Activated naive CD8-positive, alpha-beta T cell treated with anti-CD3 and anti-CD28 coated beads, Interleukin-2, amount 50 U/mL, for 24 hours (primary cell): ENCODE measurements around the gene DDX41.

Experiments
- ATAC-seq: fragments of 150-1000 bp; cut with Tn5 transposase; one replicate; pipeline ENCODE4 v1.10.0; 2021
- DNase-seq: peaks from one replicate; pipeline ENCODE4 v3.0.0; 2021
- H3K27ac Mint-ChIP-seq: one replicate; pipeline ENCODE4 v1.8.0; 2021; ENCODE audit warnings: mild to moderate bottlenecking, mixed read lengths
- H3K27me3 Mint-ChIP-seq: one replicate; pipeline ENCODE4 v1.8.0; 2021; ENCODE audit warnings: mixed read lengths
- H3K36me3 Mint-ChIP-seq: one replicate; pipeline ENCODE4 v1.8.0; 2021; ENCODE audit warnings: low read depth, mixed read lengths
- H3K4me1 Mint-ChIP-seq: one replicate; pipeline ENCODE4 v1.8.0; 2021; ENCODE audit warnings: mixed read lengths
- H3K4me3 Mint-ChIP-seq: one replicate; pipeline ENCODE4 v1.8.0; 2021; ENCODE audit warnings: mild to moderate bottlenecking, moderate library complexity, mixed read lengths
- H3K9me3 Mint-ChIP-seq: one replicate; pipeline ENCODE4 v1.8.0; 2021; ENCODE audit warnings: mixed read lengths

The DDX41 gene

GRCh38 chr5:177511796-177512675, 4.7 kb downstream of the DDX41 start:
- Mint-ChIP-seq H3K27me3 (peaks cover 3% of the 10 kb centered on the region), H3K9me3 (no peaks in the 10 kb centered on the region), H3K36me3 (peaks cover 49% of the 10 kb centered on the region), H3K4me3 (no peak overlapping the region), H3K27ac (no peak overlapping the region), H3K4me1 (peaks cover 47% of the 10 kb centered on the region)
- no peak for ATAC-seq
- DNase-seq: no peak

GRCh38 chr5:177511181-177511580, 5.6 kb downstream of the DDX41 start:
- H3K4me1 Mint-ChIP-seq: peaks cover 40% of the 10 kb centered on the region
- H3K4me3 Mint-ChIP-seq: no peak overlapping the region
- H3K9me3 Mint-ChIP-seq: no peaks in the 10 kb centered on the region
- H3K27ac Mint-ChIP-seq: no peak overlapping the region
- H3K36me3 Mint-ChIP-seq: peaks cover 41% of the 10 kb centered on the region
- ATAC-seq (no peak), DNase-seq (no peak)
- H3K27me3 Mint-ChIP-seq: no peaks in the 10 kb centered on the region

DNA sequence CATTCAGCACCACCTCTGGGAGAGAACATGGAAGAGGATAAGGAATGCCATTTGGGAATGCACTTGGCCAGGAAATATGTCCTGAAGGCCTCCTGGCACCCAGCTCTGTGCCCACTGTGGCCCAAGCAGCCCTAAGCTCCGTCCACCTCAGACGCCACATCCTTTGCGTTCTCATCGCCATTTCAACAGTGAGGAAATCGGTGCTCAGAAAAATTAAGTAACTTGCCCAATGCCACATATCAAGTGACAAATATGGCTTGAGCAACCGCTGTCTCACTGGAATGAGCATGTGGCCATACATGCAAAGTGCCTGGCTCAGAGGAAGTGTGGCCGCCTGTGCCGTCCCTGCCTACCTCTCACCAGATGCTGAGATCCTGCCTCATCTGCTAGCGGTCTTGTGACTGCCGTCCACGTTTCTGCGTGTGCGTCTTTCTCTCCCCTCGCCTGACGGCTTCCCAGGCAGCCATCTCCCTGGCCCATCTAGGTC, 6.2 kb downstream of the DDX41 start:
- Mint-ChIP-seq H3K4me1 (peaks cover 35% of the 10 kb centered on the region), H3K27me3 (no peaks in the 10 kb centered on the region), H3K9me3 (no peaks in the 10 kb centered on the region), H3K36me3 (peaks cover 36% of the 10 kb centered on the region), H3K4me3 (no peak overlapping the region), H3K27ac (peak overlapping the region; percentile 62)
- no peak for ATAC-seq
- no peak for DNase-seq

GRCh38 chr5:177509991-177510566, 6.7 kb downstream of the DDX41 start:
- Mint-ChIP-seq H3K27me3 (no peaks in the 10 kb centered on the region), H3K9me3 (no peaks in the 10 kb centered on the region), H3K4me3 (peak overlapping the region; percentile 68), H3K4me1 (peaks cover 29% of the 10 kb centered on the region), H3K27ac (no peak overlapping the region), H3K36me3 (peaks cover 30% of the 10 kb centered on the region)
- ATAC-seq: peak; percentile 27
- DNase-seq: no peak

DNA sequence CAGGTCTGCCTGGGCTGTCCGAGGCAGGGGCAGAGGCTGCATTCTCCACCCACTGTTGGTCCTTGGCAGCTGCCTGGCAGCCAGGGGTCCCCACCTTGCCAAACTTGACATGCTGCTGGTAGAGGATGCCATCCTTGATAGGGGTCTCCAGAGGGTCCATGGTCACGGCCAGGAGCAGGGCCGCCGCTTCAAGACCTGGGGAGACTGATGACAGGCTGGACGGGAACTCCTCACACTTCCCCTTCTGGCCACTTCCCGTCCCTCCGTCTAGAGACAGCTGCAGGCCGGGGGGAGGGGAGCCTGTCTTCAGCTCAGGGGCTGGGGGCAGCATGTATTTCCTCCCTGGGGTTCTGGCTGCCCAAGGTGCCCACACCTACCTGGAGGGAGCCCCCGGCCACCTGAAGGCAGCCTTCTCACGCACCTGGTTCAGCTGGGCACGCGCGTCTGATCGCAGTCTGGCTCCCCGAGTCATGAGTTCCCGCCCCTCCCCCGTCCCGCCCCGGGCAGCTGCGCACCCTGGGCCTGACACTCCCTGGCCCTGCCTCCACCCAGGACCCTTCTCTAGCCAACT, 7.3 kb downstream of the DDX41 start, which contains the start of gene DOK3:
Gene DOK3 (minus strand): TSS at position 446 of the 571 bp plus-strand sequence. CDS start 286 bp downstream, at position 160.
- ATAC-seq (peak; percentile 15), DNase-seq (peak; percentile 30)
- Mint-ChIP-seq H3K27me3 (no peaks in the 10 kb centered on the region), H3K36me3 (peaks cover 28% of the 10 kb centered on the region), H3K4me3 (peak within 1 kb of the TSS; percentile 68), H3K4me1 (peaks cover 27% of the 10 kb centered on the region), H3K27ac (peak within 1 kb of the TSS; percentile 62), H3K9me3 (no peaks in the 10 kb centered on the region)

DNA sequence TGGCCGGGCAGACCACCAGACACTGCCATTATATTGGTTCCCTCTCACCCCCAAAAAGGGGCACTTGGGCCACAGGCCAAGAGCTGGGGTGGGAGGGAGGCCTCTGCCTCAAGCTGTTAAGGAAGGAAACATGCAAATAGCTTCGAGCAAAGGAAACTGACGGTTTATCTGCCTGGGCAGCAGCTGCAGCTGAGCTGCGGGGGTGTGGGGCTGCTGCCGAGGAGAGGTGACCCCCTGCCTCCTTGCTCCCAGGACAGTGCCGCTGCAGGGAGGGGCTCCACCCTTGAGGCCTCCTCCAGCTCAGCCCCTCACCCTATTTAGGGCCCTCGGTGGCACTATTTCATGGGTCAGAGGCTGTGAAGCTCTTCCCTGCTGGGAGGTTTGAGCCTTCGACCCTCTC, 7.9 kb downstream of the DDX41 start:
- no peaks in the 10 kb centered on the region for H3K27me3 Mint-ChIP-seq
- DNase-seq (no peak), ATAC-seq (peak; percentile 13)
- H3K4me3 Mint-ChIP-seq: peak overlapping the region; percentile 17
- H3K4me1 Mint-ChIP-seq: peaks cover 22% of the 10 kb centered on the region
- peaks cover 23% of the 10 kb centered on the region for H3K36me3 Mint-ChIP-seq
- no peaks in the 10 kb centered on the region for H3K9me3 Mint-ChIP-seq
- H3K27ac Mint-ChIP-seq: no peak overlapping the region

DNA sequence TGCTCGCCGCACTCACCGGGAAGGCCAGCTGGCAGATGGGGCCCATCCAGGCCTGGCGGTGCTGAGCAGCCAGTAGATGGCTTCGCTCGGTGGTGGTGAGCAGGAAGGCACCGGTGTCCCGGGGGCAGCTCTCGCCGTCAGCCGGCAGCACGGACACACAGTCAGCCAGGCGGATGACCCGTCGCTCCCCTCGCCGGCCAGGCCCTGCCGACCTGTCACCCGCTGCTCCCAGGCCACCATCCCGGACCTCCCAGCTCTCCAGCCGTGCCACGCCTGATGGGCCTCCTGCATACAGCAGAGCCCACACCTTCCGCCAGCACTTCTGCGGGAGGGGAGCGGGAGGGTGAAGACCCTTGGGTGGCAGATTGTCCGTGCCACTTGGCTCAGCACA, 8.5 kb downstream of the DDX41 start:
- H3K27me3 Mint-ChIP-seq: no peaks in the 10 kb centered on the region
- DNase-seq: no peak
- ATAC-seq: no peak
- no peak overlapping the region for H3K4me3 Mint-ChIP-seq
- H3K9me3 Mint-ChIP-seq: no peaks in the 10 kb centered on the region
- peaks cover 17% of the 10 kb centered on the region for H3K36me3 Mint-ChIP-seq
- no peak overlapping the region for H3K27ac Mint-ChIP-seq
- peaks cover 21% of the 10 kb centered on the region for H3K4me1 Mint-ChIP-seq

GRCh38 chr5:177507596-177508220, 9.1 kb downstream of the DDX41 start:
- no peak overlapping the region for H3K4me3 Mint-ChIP-seq
- peaks cover 13% of the 10 kb centered on the region for H3K36me3 Mint-ChIP-seq
- ATAC-seq (no peak), DNase-seq (no peak)
- H3K27me3 Mint-ChIP-seq: no peaks in the 10 kb centered on the region
- H3K9me3 Mint-ChIP-seq: no peaks in the 10 kb centered on the region
- peaks cover 21% of the 10 kb centered on the region for H3K4me1 Mint-ChIP-seq
- peak overlapping the region; percentile 8 for H3K27ac Mint-ChIP-seq

GRCh38 chr5:177507165-177507564, 9.6 kb downstream of the DDX41 start:
- no peak overlapping the region for H3K4me3 Mint-ChIP-seq
- no peaks in the 10 kb centered on the region for H3K9me3 Mint-ChIP-seq
- ATAC-seq (no peak), DNase-seq (no peak)
- peaks cover 13% of the 10 kb centered on the region for H3K36me3 Mint-ChIP-seq
- H3K27me3 Mint-ChIP-seq: no peaks in the 10 kb centered on the region
- peaks cover 24% of the 10 kb centered on the region for H3K4me1 Mint-ChIP-seq
- H3K27ac Mint-ChIP-seq: peak overlapping the region; percentile 8

GRCh38 chr5:177505075-177505474, 11.7 kb downstream of the DDX41 start:
- no peak overlapping the region for H3K27ac Mint-ChIP-seq
- peaks cover 17% of the 10 kb centered on the region for H3K4me1 Mint-ChIP-seq
- H3K4me3 Mint-ChIP-seq: no peak overlapping the region
- ATAC-seq (no peak), DNase-seq (no peak)
- H3K36me3 Mint-ChIP-seq: no peaks in the 10 kb centered on the region
- H3K9me3 Mint-ChIP-seq: no peaks in the 10 kb centered on the region
- no peaks in the 10 kb centered on the region for H3K27me3 Mint-ChIP-seq

DNA sequence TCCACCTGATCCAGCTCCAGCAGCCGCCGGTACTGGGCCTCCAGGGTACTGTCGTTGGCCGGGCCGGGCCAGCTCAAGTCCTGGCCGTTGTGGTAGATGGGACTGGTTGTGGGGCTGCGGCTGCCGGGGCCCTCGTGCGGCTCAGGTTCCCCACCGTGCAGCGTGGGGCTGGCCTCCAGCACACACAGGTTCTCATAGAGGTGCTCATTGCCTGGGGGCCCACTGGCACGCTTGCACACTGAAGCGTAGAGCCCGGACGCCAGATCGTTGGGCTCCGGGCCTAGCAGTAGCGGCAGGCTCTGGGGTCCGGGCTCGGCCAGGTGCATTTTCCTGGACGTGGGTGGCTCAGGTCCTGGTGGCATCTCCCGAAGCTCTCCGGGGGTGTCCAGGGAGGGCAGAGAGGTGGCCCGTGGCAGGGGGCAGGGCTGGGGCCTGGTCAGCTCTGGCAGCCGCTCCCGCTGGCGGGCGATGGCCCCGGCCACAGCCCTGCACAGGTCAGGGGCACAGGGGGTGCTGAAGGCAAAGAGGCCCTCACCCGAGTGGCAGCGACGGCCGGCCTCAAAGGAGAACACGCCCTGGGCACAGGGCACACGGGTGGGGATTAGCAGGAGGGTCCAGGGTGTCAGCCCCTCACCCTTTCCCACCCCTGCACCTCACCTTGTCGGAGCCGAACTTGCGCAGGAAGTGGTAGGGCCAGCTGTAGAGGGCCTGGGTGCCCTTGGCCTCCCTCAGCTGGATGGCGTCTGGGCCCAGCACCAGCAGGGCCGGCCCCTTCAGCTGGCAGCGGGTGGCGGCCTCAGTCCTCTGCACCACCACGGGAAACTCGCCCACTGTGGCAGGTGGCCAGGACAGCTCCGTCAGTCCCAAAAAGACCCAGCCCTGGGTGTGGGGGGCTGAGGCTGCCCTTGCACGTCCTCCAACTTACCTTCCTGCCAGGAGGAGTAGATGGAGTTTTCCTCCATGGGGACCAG, 12.4 kb downstream of the DDX41 start:
- H3K4me3 Mint-ChIP-seq: no peak overlapping the region
- no peak for ATAC-seq
- peaks cover 17% of the 10 kb centered on the region for H3K4me1 Mint-ChIP-seq
- no peaks in the 10 kb centered on the region for H3K36me3 Mint-ChIP-seq
- H3K27me3 Mint-ChIP-seq: peaks cover 6% of the 10 kb centered on the region
- no peak for DNase-seq
- H3K9me3 Mint-ChIP-seq: no peaks in the 10 kb centered on the region
- H3K27ac Mint-ChIP-seq: no peak overlapping the region

DNA sequence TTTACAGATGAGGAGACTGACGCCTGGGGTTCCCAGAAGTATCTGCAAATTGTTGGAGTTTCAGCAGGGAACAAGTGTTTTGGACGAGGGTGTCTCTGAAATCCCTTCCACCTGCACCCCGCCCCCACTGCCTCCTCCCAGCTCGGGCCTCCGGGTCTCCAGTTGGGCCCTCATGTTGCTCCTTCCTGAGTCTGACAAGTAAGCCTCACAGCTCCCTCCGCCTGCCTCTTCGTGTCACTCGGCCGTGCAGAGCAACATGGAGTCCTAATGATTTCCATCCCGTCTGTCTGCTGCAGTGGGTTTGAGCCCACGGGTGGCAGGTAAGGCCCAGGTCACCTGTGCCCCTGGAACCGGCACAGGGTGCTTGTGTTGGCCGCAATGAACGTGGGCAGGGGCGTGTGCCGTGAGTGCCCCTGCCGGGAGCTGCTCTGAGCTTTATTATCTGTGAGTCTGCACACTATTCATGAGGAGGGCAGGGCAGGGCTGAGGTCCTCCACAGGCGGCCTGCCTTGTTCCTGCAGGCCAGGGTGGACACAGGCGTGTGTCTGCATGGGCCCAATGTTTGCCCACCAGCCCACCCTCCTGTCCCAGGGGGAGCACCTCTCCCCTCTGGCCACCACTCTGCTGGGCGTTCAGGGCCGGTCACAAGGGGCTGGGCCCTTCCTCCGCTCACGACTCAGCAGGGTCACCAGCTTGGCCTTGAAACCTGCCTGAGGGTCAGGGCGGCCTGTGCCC, 13.2 kb downstream of the DDX41 start:
- Mint-ChIP-seq H3K27ac (no peak overlapping the region), H3K4me3 (no peak overlapping the region), H3K9me3 (no peaks in the 10 kb centered on the region), H3K4me1 (peaks cover 17% of the 10 kb centered on the region), H3K27me3 (peaks cover 12% of the 10 kb centered on the region), H3K36me3 (no peaks in the 10 kb centered on the region)
- ATAC-seq (no peak), DNase-seq (no peak)

GRCh38 chr5:177502886-177503285, 13.9 kb downstream of the DDX41 start:
- ATAC-seq (no peak), DNase-seq (no peak)
- H3K36me3 Mint-ChIP-seq: no peaks in the 10 kb centered on the region
- no peak overlapping the region for H3K27ac Mint-ChIP-seq
- no peaks in the 10 kb centered on the region for H3K9me3 Mint-ChIP-seq
- no peak overlapping the region for H3K4me3 Mint-ChIP-seq
- H3K4me1 Mint-ChIP-seq: peaks cover 21% of the 10 kb centered on the region
- peaks cover 15% of the 10 kb centered on the region for H3K27me3 Mint-ChIP-seq
